ENCODE measurements around the gene MMP21. TPM values are rescaled to one million over a fixed set of nuclear protein-coding genes. Genes with fewer than 3 reads are reported as not detected.

MMP21 gene
- total and polyA plus RNA-seq, 2 experiments from 2014 or later = not detected

- Histone ChIP-seq H2AFZ (no peak overlapping the region), H3K9me3 (ENCODE audit: low read depth) (no peaks in the 10 kb centered on the region), H3K79me2 (ENCODE audit: insufficient read depth) (no peaks in the 10 kb centered on the region), H3F3A (ENCODE audit: insufficient read depth) (no peaks in the 10 kb centered on the region), H3K9me2 (ENCODE audit: insufficient read depth) (no peaks in the 10 kb centered on the region), H3K9ac (no peak overlapping the region), H3K36me3 (ENCODE audit: low read depth) (peaks cover 7% of the 10 kb centered on the region), H3K4me1 (ENCODE audit: insufficient read depth) (no peaks in the 10 kb centered on the region), H3K4me2 (ENCODE audit: unreplicated experiment) (no peak overlapping the region), H3K4me3 (no peak overlapping the region), H4K20me1 (ENCODE audit: insufficient read depth) (no peaks in the 10 kb centered on the region), H3K27ac (no peak overlapping the region), H3K27me3 (replicated peaks; ENCODE audit: insufficient read depth) (no peaks in the 10 kb centered on the region)
- no peak for DNase-seq
- 91% methylated on average over 12 of the region's 12 CpGs for WGBS, 2 experiments (ENCODE audit: low coverage in 1 of 2, low lambda C conversion rate in 2 of 2, missing lambda C conversion rate in 2 of 2)
- in situ Hi-C loops (cut with MboI) = no loop called here
- TF ChIP-seq EZH2phosphoT487 (IDR thresholded peaks at IDR 0.05; ENCODE audit: insufficient read depth, low read depth) (no peak), EZH2 (IDR thresholded peaks at IDR 0.05; ENCODE audit: insufficient read depth, poor library complexity, severe bottlenecking) (no peak)
Measured at GRCh38 chr10:125769175-125769574, 6.4 kb downstream of the MMP21 start.

DNA sequence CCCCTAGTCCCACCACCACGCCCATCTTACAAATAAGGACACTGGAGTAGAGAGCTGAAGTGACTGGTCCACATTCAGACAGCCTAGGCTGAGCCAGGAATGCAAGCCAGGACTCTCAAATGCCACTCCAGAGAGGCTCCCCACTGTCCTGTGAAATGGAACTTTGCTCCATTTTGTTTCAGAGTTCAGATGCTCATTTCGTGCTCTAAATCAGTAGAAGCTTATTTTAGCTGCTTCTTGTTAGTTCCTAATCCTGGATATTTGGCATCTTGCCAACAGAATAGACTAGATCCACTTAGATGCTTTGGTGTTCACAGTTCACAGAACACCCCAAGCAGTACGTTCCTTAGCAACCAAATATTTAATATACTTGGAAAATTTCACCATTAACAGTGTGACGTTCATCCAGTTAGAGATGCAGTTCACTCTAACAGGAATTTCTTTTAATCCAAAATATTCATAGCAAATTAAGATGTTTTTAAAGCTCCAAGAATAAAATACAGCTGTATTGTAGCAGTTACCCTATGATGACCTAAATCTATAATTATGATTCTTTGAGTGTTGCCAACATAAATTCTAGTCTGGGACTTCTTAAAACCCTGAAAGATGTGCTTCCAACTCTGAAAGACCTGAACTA, 7.3 kb downstream of the MMP21 start:
- Histone ChIP-seq H4K20me1 (ENCODE audit: insufficient read depth) (no peaks in the 10 kb centered on the region), H3F3A (ENCODE audit: insufficient read depth) (no peaks in the 10 kb centered on the region), H3K9me3 (ENCODE audit: low read depth) (no peaks in the 10 kb centered on the region), H3K4me2 (ENCODE audit: unreplicated experiment) (no peak overlapping the region), H2AFZ (peak overlapping the region; percentile 49; the same call in 1 of the 2 replicates), H3K79me2 (ENCODE audit: insufficient read depth) (no peaks in the 10 kb centered on the region), H3K4me1 (ENCODE audit: insufficient read depth) (no peaks in the 10 kb centered on the region), H3K27ac (no peak overlapping the region), H3K9me2 (ENCODE audit: insufficient read depth) (no peaks in the 10 kb centered on the region), H3K4me3 (no peak overlapping the region), H3K9ac (no peak overlapping the region), H3K27me3 (replicated peaks; ENCODE audit: insufficient read depth) (no peaks in the 10 kb centered on the region), H3K36me3 (ENCODE audit: low read depth) (peaks cover 14% of the 10 kb centered on the region)
- peak; percentile 36 for DNase-seq
- in situ Hi-C loops (cut with MboI) = no loop called here
- WGBS, 2 experiments (ENCODE audit: low coverage in 1 of 2, low lambda C conversion rate in 2 of 2, missing lambda C conversion rate in 2 of 2) = 50 to 59% methylated on average over 4 of the region's 4 CpGs
- TF ChIP-seq EZH2 (IDR thresholded peaks at IDR 0.05; ENCODE audit: insufficient read depth, poor library complexity, severe bottlenecking) = no peak
- no peak for TF ChIP-seq EZH2phosphoT487 (IDR thresholded peaks at IDR 0.05; ENCODE audit: insufficient read depth, low read depth)

DNA sequence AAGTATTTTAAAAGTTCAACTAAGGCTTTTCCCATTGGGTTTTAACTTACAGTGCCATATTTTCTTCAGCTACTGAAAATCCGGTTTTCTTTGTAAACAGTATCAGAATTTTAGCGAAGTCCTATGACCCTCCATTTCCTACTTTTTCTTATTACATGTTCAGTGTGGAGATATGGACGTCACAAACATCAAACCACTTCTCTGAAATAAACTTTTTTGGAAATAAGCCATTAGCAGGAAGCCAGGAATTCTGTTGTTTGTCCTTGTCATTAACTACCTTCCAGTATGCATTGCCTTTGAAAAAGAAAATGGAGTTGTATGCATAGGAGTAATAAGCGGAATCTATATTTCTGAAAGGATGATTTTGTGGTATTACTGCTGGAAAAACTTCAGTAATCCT, 9.1 kb downstream of the MMP21 start:
- H3K79me2 ChIP-seq (ENCODE audit: insufficient read depth) = no peaks in the 10 kb centered on the region
- TF ChIP-seq EZH2 (IDR thresholded peaks at IDR 0.05; ENCODE audit: insufficient read depth, poor library complexity, severe bottlenecking) = no peak
- no peak for TF ChIP-seq EZH2phosphoT487 (IDR thresholded peaks at IDR 0.05; ENCODE audit: insufficient read depth, low read depth)
- no peaks in the 10 kb centered on the region for H3K27me3 ChIP-seq (replicated peaks; ENCODE audit: insufficient read depth)
- H3K9me3 ChIP-seq (ENCODE audit: low read depth) = no peaks in the 10 kb centered on the region
- H3F3A ChIP-seq (ENCODE audit: insufficient read depth) = no peaks in the 10 kb centered on the region
- H3K4me1 ChIP-seq (ENCODE audit: insufficient read depth) = no peaks in the 10 kb centered on the region
- no peak overlapping the region for H3K27ac ChIP-seq
- H3K4me2 ChIP-seq (ENCODE audit: unreplicated experiment) = no peak overlapping the region
- no peak overlapping the region for H3K9ac ChIP-seq
- 90 to 93% methylated on average over 4 of the region's 4 CpGs for WGBS, 2 experiments (ENCODE audit: low coverage in 1 of 2, low lambda C conversion rate in 2 of 2, missing lambda C conversion rate in 2 of 2)
- H4K20me1 ChIP-seq (ENCODE audit: insufficient read depth) = no peaks in the 10 kb centered on the region
- no peak overlapping the region for H2AFZ ChIP-seq
- H3K4me3 ChIP-seq = no peak overlapping the region
- no peaks in the 10 kb centered on the region for H3K9me2 ChIP-seq (ENCODE audit: insufficient read depth)
- peaks cover 18% of the 10 kb centered on the region for H3K36me3 ChIP-seq (ENCODE audit: low read depth)
- in situ Hi-C loops (cut with MboI) = no loop called here
- DNase-seq = no peak

DNA sequence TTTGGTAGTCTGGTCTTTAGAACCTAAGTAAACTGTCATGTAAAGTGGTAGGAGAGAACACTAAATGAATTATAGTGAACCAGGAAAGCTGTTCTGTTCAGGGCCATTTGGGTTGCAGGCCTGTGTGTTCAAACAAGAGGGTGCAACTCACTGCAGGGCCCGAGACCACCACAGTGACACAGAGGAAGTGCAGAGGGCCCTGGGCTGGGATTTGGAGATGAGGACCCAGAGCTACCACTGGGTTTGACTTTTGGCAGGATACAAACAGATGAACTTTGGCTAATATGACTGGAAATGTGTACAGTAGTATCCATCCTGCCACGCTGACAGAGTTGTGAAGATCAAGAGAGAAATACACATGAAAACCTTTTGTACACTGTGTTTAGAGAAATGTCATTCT, 9.8 kb downstream of the MMP21 start:
- TF ChIP-seq EZH2 (IDR thresholded peaks at IDR 0.05; ENCODE audit: insufficient read depth, poor library complexity, severe bottlenecking) (no peak), EZH2phosphoT487 (IDR thresholded peaks at IDR 0.05; ENCODE audit: insufficient read depth, low read depth) (no peak)
- H3K27me3 ChIP-seq (replicated peaks; ENCODE audit: insufficient read depth) = no peaks in the 10 kb centered on the region
- peaks cover 18% of the 10 kb centered on the region for H3K36me3 ChIP-seq (ENCODE audit: low read depth)
- no peak overlapping the region for H3K4me2 ChIP-seq (ENCODE audit: unreplicated experiment)
- H2AFZ ChIP-seq = no peak overlapping the region
- no peaks in the 10 kb centered on the region for H3K9me2 ChIP-seq (ENCODE audit: insufficient read depth)
- H3K9ac ChIP-seq = no peak overlapping the region
- H3K79me2 ChIP-seq (ENCODE audit: insufficient read depth) = no peaks in the 10 kb centered on the region
- H3K4me1 ChIP-seq (ENCODE audit: insufficient read depth) = no peaks in the 10 kb centered on the region
- H4K20me1 ChIP-seq (ENCODE audit: insufficient read depth) = no peaks in the 10 kb centered on the region
- in situ Hi-C loops (cut with MboI) = no loop called here
- no peaks in the 10 kb centered on the region for H3K9me3 ChIP-seq (ENCODE audit: low read depth)
- H3F3A ChIP-seq (ENCODE audit: insufficient read depth) = no peaks in the 10 kb centered on the region
- H3K27ac ChIP-seq = no peak overlapping the region
- DNase-seq = no peak
- no peak overlapping the region for H3K4me3 ChIP-seq
- 86 to 88% methylated on average over 1 to 2 of the region's 2 CpGs for WGBS, 2 experiments (ENCODE audit: low coverage in 1 of 2, low lambda C conversion rate in 2 of 2, missing lambda C conversion rate in 2 of 2)
